Sigmoid colon (tissue), 4 donors: Measurements from ENCODE around the gene ST6GALNAC3.

Experiments used
- EP300 ChIP-seq, 4 donors: sonication (generic); formaldehyde crosslinking; IDR thresholded peaks; one replicate each; pipeline ENCODE4 v1.6.1; 2017; ENCODE audit warnings: antibody characterized with exemption in 4 of 4
- POLR2A ChIP-seq, 2 donors: fragments of 450-650 bp; IDR thresholded peaks; one replicate each; pipeline ENCODE4 v1.6.1; 2016; ENCODE audit warnings: antibody characterized with exemption in 2 of 2, mild to moderate bottlenecking in 2 of 2, moderate library complexity in 2 of 2
- POLR2AphosphoS5 ChIP-seq, 4 donors: sonication (generic); formaldehyde crosslinking; IDR thresholded peaks; one replicate each; pipeline ENCODE4 v1.6.1; 2017; ENCODE audit warnings: antibody characterized with exemption in 4 of 4
- TF ChIP-seq, protein P1 (sequence below), 4 experiments: fragments of 450-650 bp in 3 of 4; fragments of 200-600 bp in 1 of 4; IDR thresholded peaks; one replicate each; pipeline ENCODE4 v1.5.1; 2016 to 2019; ENCODE audit warnings: antibody characterized with exemption in 4 of 4, mild to moderate bottlenecking in 3 of 4, moderate library complexity in 2 of 4

DNA sequence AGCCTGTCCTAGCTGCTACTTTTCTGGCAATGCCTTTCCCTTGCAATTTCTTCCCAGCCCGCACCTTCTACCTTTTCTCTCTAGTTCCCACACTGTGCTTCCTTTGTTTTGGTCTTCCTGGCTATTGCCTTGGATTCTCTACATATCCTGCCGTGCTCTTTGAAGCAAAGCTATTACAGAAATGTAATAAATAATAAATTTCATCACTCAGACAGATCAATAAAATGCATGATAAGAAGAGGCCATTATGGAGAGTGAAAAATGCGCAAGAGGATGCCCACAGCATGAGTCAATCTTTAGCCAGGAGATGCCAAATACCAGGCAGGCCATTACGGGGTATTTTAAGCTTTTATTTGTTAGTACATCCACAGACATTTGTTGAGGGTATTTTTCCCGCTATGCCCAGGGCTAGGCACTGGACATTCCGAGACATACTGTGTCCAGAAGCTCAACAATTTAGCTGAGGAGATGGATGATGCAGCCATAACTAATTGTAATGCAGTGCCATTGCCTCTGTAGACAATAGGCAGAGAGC, 163.6 kb downstream of the ST6GALNAC3 start:
- TF ChIP-seq POLR2AphosphoS5 (IDR thresholded peaks at IDR 0.05): no peak
- no peak for TF ChIP-seq EP300 (IDR thresholded peaks at IDR 0.05)
- TF ChIP-seq, protein P1, sequence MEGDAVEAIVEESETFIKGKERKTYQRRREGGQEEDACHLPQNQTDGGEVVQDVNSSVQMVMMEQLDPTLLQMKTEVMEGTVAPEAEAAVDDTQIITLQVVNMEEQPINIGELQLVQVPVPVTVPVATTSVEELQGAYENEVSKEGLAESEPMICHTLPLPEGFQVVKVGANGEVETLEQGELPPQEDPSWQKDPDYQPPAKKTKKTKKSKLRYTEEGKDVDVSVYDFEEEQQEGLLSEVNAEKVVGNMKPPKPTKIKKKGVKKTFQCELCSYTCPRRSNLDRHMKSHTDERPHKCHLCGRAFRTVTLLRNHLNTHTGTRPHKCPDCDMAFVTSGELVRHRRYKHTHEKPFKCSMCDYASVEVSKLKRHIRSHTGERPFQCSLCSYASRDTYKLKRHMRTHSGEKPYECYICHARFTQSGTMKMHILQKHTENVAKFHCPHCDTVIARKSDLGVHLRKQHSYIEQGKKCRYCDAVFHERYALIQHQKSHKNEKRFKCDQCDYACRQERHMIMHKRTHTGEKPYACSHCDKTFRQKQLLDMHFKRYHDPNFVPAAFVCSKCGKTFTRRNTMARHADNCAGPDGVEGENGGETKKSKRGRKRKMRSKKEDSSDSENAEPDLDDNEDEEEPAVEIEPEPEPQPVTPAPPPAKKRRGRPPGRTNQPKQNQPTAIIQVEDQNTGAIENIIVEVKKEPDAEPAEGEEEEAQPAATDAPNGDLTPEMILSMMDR (IDR thresholded peaks at IDR 0.05): no peak
- TF ChIP-seq POLR2A (IDR thresholded peaks at IDR 0.05): no peak
